HG02970 (cell line): ENCODE measurements around the gene AIFM2.
"Not testable (repeated sequence)": the region's sequence is repeated elsewhere in the genome, so short reads cannot be mapped to it uniquely, and the experiment has no call there.

Experiments used
- ATAC-seq: cut with Tn5 transposase; IDR thresholded peaks from one replicate; pipeline ENCODE4 v1.9.1; 2021; ENCODE audit warnings: mild to moderate bottlenecking, moderate library complexity, moderate number of reproducible peaks; ENCODE audit not compliant: unreplicated experiment, low FRiP score

The AIFM2 gene

DNA sequence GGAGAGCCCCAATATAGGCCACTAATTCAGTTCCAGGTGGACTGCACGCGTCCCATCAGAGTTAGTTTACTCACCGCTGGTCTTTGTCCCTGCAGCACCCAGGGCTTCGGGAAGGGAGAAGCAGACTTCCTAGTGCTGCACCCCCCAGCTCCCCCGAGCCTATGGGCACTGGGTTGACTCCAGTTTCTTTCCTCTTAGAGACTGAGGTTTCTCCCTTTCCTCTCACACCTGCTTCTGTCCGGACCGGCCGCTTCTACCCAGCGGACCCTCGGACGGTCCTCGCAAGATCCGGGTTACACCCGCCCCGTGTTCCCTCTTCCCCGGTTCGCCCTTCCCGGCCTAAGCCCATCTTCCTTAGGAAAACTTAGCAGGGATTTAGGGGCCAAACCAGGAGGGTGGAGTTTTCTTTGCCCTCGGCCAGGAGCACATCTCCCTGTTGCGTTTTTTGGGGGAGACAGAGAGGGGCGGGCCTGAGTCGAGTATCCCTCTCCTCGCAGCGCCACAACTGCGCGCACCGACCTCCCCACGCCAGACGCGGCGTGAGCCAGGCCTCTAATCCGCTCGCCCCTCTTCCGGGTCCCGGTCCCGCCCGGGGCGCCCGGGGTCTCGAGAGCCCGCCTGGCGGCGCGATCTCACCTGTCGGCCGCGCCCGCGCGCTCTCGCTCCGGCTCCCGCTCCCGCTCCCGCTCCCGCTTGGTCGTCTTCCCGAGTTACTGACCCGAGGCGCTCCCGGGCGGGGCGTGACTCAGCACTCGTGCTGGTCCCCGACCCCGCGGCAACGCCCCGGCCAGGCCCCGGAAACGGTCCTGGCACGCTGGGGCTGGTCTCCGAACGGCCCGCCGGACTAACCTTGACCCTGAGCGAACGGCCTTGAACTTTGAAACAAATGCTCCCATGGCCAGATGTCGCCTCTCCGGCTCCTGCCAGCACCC lies at the start of gene AIFM2:
Gene AIFM2 (minus strand): TSS at position 728 of the 932 bp plus-strand sequence. CDS start 8,741 bp downstream, outside the sequence.
- ATAC-seq = peak; percentile 77

DNA sequence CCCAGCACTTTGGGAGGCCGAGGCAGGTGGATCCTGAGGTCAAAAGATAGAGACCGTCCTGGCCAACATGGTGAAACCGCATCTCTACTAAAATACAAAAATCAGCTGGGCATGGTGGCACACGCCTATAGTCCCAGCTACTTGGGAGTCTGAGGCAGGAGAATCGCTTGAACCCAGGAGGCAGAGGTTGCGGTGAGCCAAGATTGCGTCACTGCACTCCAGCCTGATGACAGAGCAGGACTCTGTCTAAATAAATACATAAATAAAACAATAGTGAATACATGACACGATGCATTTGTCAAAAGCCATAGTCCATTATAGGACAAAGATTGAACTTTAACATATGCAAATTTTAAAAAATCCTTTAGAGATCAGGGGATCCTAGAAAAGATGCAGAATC lies 46.6 kb upstream of the AIFM2 start:
- not testable (repeated sequence) for ATAC-seq

DNA sequence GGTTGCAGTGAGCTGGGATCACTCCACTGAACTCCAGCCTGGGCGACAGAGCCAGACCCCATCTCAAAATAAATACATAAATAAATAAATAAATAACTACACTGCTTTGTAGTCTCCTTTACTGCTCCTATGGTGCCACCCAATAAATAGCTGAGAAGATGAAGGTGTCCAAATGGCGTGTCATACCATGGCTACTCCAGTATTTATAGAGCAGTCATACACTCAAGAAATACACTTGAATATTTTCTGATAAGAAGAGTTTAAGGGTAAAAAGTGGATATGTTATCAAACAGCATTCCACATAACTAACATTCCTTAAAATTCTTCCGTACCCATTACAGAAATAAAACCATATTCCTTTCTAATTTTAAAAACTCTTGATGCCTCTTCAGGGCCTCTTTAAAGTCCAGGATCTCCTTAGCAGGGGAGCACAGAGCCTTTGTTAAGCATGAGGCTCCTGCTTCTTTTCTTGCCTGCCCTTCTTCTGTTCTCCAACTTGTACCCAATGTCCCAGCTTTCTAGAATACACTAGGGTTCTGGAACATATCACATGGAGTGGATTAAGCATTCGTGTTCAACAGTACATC lies 45.6 kb upstream of the AIFM2 start:
- ATAC-seq = no peak

DNA sequence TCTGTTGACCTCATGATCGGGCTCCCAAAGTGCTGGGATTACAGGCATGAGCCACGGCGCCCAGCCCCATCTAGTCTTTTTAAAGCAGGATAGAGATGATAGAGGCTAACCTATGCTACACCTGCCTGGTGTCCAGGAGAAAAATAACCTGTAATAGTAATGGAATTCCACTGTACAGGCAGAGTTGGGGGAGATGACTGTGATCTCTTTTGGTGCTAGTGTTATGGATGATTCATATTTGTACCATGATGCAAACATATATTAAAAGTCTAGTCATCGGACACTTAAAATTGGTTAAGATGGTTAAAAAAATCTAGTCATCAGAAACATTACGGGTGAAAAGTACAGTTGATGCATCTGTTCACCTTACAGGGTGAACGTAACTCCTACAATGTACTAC lies 43.8 kb upstream of the AIFM2 start:
- ATAC-seq = no peak

DNA sequence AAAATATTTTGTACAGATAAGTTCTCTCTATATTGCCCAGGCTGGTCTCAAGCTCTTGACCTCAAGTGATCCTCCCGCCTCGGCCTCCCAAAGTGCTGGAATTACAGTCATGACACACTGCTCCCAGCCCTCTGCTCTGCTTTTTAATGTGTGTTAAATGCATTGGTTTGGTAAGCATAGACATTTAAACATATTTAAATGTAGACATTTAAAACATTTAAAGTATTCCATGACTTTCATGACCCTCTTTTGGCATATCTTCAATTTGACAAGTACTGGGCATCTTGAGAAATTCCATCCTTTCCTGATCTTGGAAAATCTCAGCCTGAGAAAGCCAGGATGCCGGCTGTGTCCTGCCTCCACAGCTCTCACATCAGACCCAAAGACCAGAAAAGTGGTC lies 42.9 kb upstream of the AIFM2 start:
- ATAC-seq = no peak

DNA sequence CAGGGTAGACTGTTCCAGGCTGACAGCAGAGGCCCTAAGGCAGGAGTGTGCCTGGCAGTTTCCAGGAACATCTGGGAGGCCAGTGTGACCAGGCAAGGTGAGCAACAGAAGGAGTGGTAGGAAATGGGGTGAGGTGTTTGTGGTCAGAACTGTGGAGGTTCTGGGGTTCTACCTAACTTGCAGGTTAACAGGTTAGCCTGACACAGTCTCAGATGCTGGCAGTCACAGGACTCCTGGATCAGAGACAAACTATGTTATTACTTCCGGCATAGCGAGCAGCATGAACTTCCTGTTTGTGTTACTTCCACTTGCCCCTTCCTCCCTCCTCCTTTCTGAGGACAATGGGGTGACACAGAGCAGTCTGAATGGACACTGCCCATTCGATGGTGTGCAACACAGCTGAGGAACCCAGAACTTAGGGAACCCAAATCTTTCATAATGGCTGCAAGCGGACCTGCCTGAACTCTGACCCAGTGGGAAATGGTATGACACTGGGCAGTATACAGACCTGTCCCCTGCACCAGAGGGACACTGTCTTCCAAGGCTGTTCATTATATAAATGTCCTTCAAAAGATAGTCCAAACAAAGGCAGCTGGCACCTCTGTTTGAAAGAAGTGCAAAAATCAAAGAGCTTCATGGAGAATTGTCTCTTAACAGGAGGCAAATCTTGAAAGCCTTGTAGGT lies 41.6 kb upstream of the AIFM2 start:
- ATAC-seq = no peak

DNA sequence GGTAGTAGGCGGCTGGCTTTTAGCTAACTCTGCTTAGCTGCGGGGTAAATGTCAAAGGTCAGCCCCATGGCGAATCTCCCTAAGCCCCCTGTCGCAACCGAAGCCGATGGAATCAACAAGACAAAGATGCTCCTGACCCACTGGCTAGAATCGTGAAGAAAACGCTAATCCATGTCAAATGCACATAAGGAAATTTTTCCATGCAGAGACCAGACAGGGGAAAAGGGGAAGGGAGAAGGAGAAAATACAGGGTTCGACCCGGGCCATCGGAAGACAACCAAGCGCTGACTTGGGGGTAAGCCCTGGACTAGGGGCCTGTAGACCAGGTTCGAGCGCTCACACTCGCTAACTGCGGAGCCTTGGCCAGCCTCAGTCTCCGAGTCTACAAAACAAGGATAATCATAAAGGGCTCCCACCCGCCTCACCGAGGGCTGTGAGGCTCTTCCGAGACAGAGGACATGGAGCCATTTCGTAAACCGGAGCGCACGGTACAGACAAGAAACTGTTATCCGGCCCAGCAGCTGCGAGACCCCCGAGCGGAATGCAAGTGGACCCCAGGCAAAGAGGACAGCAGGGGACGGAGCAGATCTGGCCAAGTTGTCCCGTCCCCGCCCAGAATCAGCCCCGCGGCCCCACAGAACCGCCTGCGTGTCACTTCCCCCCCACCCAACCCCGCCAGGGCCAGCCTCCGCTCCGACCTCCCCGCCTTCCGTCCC lies 37.2 kb upstream of the AIFM2 start:
- no peak for ATAC-seq

DNA sequence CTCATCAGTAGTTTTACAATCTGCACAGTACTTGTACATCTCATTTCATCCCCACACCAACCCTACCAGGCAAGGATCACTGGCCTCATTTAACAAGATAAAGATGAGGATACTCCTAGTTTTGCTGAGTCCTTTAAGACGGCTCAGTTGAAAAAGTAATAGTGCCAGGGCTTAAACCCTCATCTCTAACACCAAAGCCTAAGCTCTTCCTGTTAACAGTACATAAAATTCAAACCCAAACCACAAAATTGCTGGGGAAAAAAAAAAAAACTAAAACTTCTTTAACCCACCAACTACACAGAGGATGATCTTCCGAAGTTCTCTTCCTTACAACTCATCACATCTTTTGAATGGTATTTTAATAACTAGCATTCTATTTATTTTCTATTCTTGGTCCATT lies 36.4 kb upstream of the AIFM2 start:
- no peak for ATAC-seq

DNA sequence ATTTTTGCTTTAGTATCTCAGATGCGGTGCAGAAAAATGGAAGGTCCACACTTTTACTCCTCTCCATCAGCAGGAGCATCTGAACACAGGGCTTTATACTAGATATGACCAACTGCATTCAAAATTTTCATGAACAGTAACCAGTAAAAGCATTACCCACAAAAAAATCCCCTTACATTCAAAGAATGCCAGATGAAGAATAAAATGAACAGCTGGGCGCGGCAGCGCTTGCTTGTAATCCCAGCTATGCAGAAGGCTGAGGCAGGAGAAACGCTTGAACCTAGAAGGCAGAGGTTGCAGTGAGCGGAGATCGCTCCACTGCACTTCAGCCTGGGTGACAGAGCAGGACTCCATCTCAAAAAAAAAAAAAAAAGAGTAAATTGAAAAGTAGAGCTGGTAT lies 34.6 kb upstream of the AIFM2 start:
- no peak for ATAC-seq

DNA sequence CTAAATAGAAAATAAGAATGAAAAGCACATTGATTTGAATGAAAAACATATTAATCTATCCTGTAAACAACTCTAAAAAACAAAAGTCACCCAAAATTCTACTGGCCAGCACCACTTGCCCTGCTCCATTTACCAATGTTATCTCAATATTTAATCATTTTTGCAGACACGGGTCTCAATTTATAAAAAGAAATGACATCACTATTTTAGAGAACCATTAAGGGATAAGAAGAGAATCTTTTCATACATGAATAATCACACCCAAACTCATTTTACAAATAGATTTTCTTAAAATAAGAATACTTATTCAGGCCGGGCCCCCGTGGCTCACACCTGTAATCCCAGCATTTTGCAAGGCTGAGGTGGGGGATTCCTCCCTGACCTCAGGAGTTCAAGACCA lies 33.8 kb upstream of the AIFM2 start:
- no peak for ATAC-seq

DNA sequence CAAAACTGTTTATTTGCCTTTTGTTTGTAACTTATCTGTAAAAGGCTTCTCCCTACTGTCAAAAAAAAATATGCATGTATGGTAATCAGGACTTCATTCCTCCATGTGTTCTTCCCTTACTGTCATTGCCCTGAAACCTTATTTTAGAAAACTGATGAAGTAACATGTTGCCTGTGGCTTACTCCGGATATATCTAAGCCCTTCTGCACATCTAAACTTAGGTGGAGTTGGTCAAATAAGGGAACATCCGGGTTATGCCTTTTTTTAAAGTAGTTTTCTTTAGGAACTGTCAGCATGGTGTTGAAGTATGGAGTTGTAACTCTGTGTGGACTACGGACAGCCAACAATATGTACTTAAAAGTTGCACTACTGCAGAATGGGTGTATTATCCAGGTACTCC lies 31.5 kb upstream of the AIFM2 start:
- ATAC-seq = no peak

DNA sequence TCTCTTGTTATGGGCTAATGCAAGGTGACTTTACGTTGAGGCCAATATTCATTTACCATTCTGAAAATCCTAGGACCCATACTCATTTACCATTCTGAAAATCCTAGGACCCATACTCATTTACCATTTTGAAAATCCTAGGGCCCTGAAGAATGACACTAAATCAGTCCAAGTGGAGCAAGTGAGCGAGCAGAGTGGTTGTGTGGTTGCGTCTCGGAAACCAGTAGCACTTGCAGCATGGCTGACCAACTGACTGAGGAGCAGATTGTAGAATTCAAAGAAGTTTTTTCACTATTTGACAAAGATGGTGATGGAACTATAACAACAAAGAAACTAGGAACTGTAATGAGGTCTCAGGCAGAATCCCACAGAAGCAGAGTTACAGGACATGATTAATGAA lies 30.8 kb upstream of the AIFM2 start:
- ATAC-seq = no peak

DNA sequence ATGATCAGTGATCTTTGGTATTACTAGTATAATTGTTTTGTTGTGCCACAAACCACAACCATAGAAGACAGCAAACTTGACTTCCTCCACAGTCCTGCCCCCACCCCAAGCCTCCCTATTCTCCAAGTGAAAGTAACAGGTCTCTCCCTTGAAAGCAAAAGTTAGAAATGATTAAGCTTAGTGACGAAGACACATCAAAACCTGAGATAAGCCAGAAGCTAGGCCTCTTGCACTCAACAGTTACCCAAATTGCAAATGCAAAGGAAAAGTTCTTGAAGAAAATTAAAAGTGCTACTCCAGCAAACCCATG lies 30.2 kb upstream of the AIFM2 start:
- ATAC-seq = no peak

DNA sequence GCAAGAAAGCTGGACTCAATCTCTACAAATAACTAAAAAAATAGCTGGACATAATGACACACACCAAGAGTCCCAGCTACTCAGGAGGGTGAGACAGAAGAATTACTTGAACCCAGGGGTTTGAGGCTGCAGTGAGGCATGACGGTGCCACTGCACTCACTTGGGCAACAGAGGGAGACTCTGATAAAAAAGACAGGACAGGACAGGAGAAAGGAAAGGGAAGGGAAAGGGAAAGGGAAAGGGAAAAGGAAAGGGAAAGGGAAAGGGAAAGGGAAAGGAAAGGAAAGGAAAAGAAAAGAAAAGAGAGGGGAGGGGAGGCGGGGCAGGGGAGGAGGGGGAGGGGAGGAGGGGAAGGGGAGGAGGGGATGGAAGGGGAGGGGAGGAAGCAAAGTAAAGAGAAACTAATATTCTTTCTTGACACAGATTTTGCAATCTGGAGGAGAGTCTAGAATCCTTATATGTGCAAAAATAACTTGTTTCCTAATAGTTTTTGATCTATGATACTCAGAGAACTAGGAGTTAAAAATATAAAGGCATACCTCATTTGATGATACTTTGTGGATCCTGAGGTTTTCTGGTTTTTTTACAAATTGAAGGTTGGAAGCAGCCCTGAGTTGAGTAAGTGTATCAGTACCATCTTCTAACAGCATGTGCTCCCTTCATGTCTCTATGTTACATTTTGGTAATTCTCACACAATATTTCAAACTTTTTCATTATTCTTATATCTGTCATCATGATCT lies 29.7 kb upstream of the AIFM2 start:
- ATAC-seq = no peak

DNA sequence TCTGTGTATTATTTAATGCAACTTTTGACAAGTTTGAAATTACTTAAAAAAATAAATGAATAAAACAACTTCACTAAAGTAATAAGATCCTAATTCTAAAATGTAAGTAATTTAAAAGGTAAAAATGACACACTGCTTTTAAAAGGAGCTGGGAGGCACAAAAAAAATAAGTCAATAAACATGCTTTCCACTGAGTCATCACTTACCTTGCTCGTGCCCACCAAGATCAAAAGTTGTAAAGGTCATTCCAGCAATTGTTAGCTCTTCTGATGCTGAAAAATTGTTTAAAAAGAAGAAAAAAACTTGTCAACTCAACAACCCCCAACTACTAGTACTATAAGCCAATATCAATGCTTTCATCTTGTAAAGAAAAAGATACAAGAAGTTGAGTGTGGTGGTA lies 28.2 kb upstream of the AIFM2 start:
- ATAC-seq = no peak

DNA sequence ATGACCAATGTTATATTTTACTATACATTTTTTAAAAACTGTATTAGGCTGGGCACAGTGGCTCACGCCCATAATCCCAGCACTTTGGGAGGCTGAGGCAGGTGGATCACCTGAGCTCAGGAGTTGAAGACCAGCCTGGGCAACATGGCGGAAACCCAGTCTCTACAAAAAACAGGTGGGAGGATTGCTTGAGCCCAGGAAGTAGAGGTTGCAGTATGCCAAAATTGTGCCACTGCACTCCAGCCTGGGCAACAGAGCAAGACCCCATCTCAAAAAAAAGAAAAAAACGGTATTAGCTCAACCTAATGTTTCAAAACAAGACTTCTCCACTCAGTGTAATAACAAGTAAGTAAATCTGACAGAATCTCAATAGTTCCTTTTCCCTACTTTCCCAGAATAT lies 26.7 kb upstream of the AIFM2 start:
- ATAC-seq = not testable (repeated sequence)

DNA sequence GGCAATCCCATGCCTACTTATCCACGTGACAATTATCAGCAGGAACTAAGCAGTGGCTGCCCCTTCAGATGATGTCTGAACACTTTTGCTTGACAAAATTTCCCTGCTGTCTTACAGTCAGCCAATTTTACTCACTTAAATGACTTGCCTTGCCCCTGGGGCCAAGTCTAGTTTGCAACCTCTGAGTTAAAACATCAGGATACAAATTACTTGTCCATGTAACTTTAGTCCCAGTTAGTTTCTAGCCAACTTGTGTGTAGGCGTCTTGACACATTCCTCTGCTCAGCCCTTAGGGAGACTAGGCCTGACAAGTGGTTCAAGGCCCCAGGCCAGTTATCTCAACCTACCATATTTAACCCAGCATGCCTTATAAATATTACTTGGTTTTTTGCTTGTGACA lies 25.5 kb upstream of the AIFM2 start:
- no peak for ATAC-seq

DNA sequence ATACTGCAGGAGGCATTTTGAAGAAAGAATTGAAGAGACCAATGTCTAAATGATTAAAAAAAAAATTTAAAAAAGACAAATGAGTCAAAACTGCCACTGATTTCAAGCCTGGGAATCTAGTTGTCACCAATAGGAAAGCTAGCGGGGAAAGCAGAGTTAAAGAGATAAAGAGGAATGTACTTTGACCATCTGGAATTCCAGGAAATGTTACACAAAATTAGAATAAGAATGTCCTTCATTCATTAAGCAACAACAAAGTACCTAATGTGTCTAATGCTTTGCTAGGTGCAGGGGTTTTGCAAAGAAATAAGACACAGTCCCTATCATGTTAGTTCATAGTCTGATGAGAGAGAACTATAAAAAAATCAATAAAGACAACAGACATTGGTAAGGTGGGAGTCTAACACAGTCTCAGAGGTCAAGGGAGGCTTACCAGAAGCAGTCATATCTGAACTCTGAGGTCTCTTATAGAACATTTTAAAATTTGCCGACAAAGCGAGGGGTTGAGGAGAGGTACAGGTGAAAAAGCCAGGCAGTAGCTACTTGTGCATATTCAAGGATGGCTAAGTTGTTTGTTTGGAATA lies 22.7 kb upstream of the AIFM2 start:
- no peak for ATAC-seq

DNA sequence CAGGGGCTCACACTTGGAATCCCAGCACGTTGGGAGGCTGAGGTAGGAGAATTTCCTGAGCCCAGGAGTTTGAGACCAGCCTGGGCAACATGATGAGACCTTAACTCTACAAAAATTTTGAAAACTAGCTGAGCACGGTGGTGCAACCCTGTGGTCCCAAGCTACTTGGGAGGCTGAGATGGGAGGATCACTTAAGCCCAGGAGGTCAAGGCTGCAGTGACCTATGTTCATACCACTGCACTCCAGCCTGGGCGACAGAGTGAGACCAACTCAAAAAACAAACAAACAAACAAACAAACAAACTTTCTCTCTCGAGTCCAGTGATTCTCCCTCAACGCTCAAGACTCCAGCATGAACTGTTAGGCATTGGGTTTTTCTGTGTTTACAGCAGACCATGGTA lies 15.9 kb upstream of the AIFM2 start:
- ATAC-seq = no peak

DNA sequence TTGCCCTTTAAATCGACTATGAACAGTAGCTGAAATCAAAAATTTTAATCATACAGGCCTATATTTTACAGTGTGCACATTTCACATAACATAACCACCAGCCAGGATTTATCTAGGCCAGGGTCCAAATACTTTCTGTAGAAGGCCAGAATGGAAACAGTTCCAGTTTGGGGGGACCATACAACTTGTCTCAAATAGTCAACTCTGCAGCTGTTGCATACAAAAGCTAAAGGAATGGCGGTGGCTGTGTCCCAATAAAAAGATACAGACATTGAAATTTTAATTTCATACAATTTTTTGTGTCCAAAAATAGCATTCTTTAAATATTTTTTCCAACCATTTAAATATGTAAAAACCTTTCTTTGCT lies 14.6 kb upstream of the AIFM2 start:
- no peak for ATAC-seq
